Adrenal gland (tissue), 12 donors: ENCODE results near the gene MYO9B. TPM values are rescaled to one million over a fixed set of nuclear protein-coding genes. Genes with fewer than 3 reads are reported as not detected.
A peak's percentile ranks its signal among the peaks of the same experiment; 100 is the strongest.

Source experiments
- DNase-seq, 7 donors: peaks; one replicate each; pipeline ENCODE4 v3.0.0-alpha.2; 2019 to 2020
- H3K27ac ChIP-seq, 5 donors: fragments of 200-600 bp; sonication (generic) in 4 of 5; 1 replicate in 3 of 5; 2 replicates in 2 of 5; pipeline versions ENCODE4 v1.5.1 to v1.8.0; 2016 to 2020; ENCODE audit warnings: mild to moderate bottlenecking in 1 of 5
- H3K27me3 ChIP-seq: fragments of 200-600 bp; 2 replicates; pipeline ENCODE4 v1.8.0; 2021
- H3K36me3 ChIP-seq, 2 donors: fragments of 200-600 bp; replicated peaks in 1 of 2; 1 replicate in 1 of 2; 2 replicates in 1 of 2; pipeline versions ENCODE4 v1.5.1 to v1.8.0; 2018 to 2022
- H3K4me1 ChIP-seq, 2 donors: fragments of 200-600 bp; replicated peaks in 1 of 2; 1 replicate in 1 of 2; 2 replicates in 1 of 2; pipeline versions ENCODE4 v1.5.1 to v1.8.0; 2018 to 2021
- H3K4me3 ChIP-seq, 4 donors: fragments of 200-600 bp; sonication (generic) in 3 of 4; one replicate each; pipeline ENCODE4 v1.5.1; 2016 to 2018
- H3K9me3 ChIP-seq, 3 donors: fragments of 200-600 bp; sonication (generic) in 1 of 3; replicated peaks in 1 of 3; 1 replicate in 2 of 3; 2 replicates in 1 of 3; pipeline versions ENCODE4 v1.5.1 to v1.8.0; 2016 to 2021
- CTCF ChIP-seq, 6 experiments: fragments of 450-650 bp in 4 of 6; fragments of 200-600 bp in 2 of 6; sonication (generic) in 1 of 6; IDR thresholded peaks; 1 replicate in 5 of 6; 2 replicates in 1 of 6; pipeline versions ENCODE4 v1.5.1 to v1.8.0; 2016 to 2021; ENCODE audit warnings: antibody characterized with exemption in 6 of 6, mild to moderate bottlenecking in 2 of 6, moderate library complexity in 1 of 6
- POLR2A ChIP-seq, 2 donors: fragments of 450-650 bp; IDR thresholded peaks; one replicate each; pipeline ENCODE4 v1.6.1; 2017; ENCODE audit warnings: antibody characterized with exemption in 2 of 2, mild to moderate bottlenecking in 2 of 2, moderate library complexity in 1 of 2
- WGBS, 4 donors: extraction: QIAGEN DNeasy Blood & Tissue Kit in 2 of 4; methylation state at CpG; one replicate each; pipeline versions ENCODE4 v1.1.5 to v1.1.7; 2013 to 2017; 5-methylcytosine and 5-hydroxymethylcytosine counted together
- intact Hi-C, 2 donors: fragments of 100-400 bp; cut with DNase I; formaldehyde crosslinking; loops; one replicate each; pipeline versions ENCODE4 v1.14.1 to v1.15.0; 2022 to 2023
- polyA plus RNA-seq, 3 donors: library from polyadenylated mRNA; stranded (reverse); fragments of 200-250 nt in 2 of 3; fragments of 350-450 nt in 1 of 3; fragmentation: Illumina TruSeq in 1 of 3; extraction: RNeasy Lipid Tissue Mini Kit (QIAGEN cat#74804) in 1 of 3; gene quantifications; one replicate each; pipeline ENCODE4 v1.2.3, GENCODE V29; 2013 to 2014
- total RNA-seq, 9 donors: library from RNA; depleted of rRNA in 4 of 9; stranded (reverse); fragments of >200 nt in 4 of 9; fragments of 120-200 nt in 1 of 9; fragmentation: NEBNext Ultra II Directional in 1 of 9; extraction: Animal tissue kit (Norgen Biotek cat#: 25700) in 1 of 9; gene quantifications; one replicate each; pipeline versions ENCODE4 v1.1.0 to v1.2.4, GENCODE V29; 2013 to 2023
- donor health status: healthy with polysubstance abuse.
- donor health status: Bipolar disorder and iron deficiency.
- donor health status: DM: yes; HTN: yes; CAD: no.
- donor health status: DM: no; HTN: no; CAD: no.
- donor health status: DM: no; HTN: no; CAD: no.
- donor health status: DM: yes; HTN: yes; CAD: no.

Gene MYO9B
- total and polyA plus RNA-seq, 12 donors, result 23.6 to 236 (median 86.3) TPM

DNA sequence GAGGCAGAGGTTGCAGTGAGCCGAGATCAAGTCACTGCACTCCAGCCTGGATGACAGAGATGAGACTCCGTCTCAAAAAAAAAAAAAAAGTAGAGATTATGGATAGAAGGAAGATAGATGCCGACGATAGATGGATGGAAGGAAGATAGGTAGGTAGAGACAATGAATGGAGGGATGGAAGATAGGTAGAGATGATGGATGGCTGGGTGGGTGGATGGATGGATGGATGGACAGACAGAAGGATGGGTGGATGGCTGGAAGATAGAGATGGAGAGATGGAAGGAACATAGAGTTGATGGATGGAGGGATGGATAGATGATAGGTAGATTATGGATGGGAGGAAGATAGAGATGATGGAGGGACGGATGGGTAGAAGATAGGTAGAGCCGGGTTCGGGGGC is 121.0 kb downstream of the MYO9B start:
- Histone ChIP-seq H3K4me1 (no peaks in the 10 kb centered on the region), H3K9me3 (no peaks in the 10 kb centered on the region), H3K27ac (no peak overlapping the region), H3K36me3 (peaks cover 0 to 81% of the 10 kb centered on the region in 2 donors), H3K4me3 (no peak overlapping the region), H3K27me3 (no peaks in the 10 kb centered on the region)
- no peak for DNase-seq
- intact Hi-C loops, result no loop called here
- no peak for TF ChIP-seq CTCF (IDR thresholded peaks at IDR 0.05)
- no peak for TF ChIP-seq POLR2A (IDR thresholded peaks at IDR 0.05)
- WGBS, 4 donors, result 94 to 99% (median 96%) methylated on average over 7 of the region's 7 CpGs

GRCh38 chr19:17197666-17198065 is 122.1 kb downstream of the MYO9B start:
- intact Hi-C loops, result no loop called here

DNA sequence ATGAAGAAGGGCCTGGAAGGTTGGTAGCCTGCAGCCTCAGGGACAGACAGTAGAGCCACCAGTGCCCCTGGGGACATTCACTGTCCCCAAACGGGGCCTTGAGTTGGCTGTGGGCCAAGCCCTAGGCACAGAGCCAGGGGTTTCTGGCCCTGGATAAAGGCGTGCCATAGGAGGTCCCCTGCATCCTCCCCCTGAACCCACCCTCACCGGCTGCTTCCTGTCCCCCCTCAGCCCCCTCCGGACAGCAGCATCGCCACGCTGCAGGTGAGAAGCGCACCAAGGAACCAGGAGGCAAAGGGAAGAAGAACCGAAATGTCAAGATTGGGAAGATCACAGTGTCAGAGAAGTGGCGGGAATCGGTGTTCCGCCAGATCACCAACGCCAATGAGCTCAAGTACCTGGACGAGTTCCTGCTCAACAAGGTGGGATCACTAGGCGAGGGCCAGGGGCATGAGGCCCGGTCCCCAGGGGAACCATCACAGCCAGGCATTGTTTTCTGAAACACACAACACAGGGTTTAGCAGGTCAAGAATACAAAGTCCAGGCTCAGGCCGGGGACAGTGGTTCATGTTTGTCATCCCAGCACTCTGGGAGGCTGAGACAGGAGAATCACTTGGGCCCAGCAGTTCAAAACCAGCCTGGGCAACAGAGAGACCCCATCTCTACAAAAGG is 125.0 kb downstream of the MYO9B start:
- 85 to 93% (median 86%) methylated on average over 13 to 16 of the region's 16 CpGs for WGBS, 4 donors
- TF ChIP-seq POLR2A (IDR thresholded peaks at IDR 0.05), result no peak
- TF ChIP-seq CTCF (IDR thresholded peaks at IDR 0.05), result no peak
- intact Hi-C loops, result loop anchor here in 1 of 2 donors (10.0 kb wide), 1 partner anchor 84 kb away; the partner anchor contains the start of gene ANKLE1
- DNase-seq, result no peak
- no peaks in the 10 kb centered on the region for H3K4me1 ChIP-seq
- H3K9me3 ChIP-seq, result no peaks in the 10 kb centered on the region
- no peaks in the 10 kb centered on the region for H3K27me3 ChIP-seq
- H3K36me3 ChIP-seq, result peaks cover 0 to 70% of the 10 kb centered on the region in 2 donors
- H3K27ac ChIP-seq, result no peak overlapping the region
- H3K4me3 ChIP-seq, result no peak overlapping the region

More at GRCh38 chr19:17197666-17198065, 122.1 kb downstream of the MYO9B start:
- Histone ChIP-seq H3K36me3 (peaks cover 0 to 81% of the 10 kb centered on the region in 2 donors), H3K4me3 (no peak overlapping the region), H3K27ac (no peak overlapping the region), H3K9me3 (no peaks in the 10 kb centered on the region), H3K4me1 (no peaks in the 10 kb centered on the region), H3K27me3 (no peaks in the 10 kb centered on the region)
- TF ChIP-seq POLR2A (IDR thresholded peaks at IDR 0.05) (no peak), CTCF (IDR thresholded peaks at IDR 0.05) (no peak)
- DNase-seq, result no peak
- 94 to 96% (median 95%) methylated on average over 16 of the region's 16 CpGs for WGBS, 4 donors

GRCh38 chr19:17202249-17202648 is 126.7 kb downstream of the MYO9B start:
- H3K27me3 ChIP-seq, result no peaks in the 10 kb centered on the region
- no peaks in the 10 kb centered on the region for H3K4me1 ChIP-seq
- intact Hi-C loops, result loop anchor here in 1 of 2 donors (10.0 kb wide), 1 partner anchor 83 kb away; the partner anchor contains the start of gene ANKLE1

More at GRCh38 chr19:17202249-17202648, 126.7 kb downstream of the MYO9B start:
- peaks cover 0 to 82% of the 10 kb centered on the region in 2 donors for H3K36me3 ChIP-seq
- TF ChIP-seq POLR2A (IDR thresholded peaks at IDR 0.05), result no peak
- no peak for TF ChIP-seq CTCF (IDR thresholded peaks at IDR 0.05)
- H3K9me3 ChIP-seq, result no peaks in the 10 kb centered on the region
- no peak overlapping the region for H3K4me3 ChIP-seq
- H3K27ac ChIP-seq, result no peak overlapping the region
- 85 to 90% (median 88%) methylated on average over 8 to 9 of the region's 9 CpGs for WGBS, 4 donors
- peak in 1 of 7 donors; percentile 26 for DNase-seq
